Osteoblast (primary cell): ENCODE data around the gene SLC19A1. TPM values are rescaled to one million over a fixed set of nuclear protein-coding genes. Genes with fewer than 3 reads are reported as not detected.
"Not testable (repeated sequence)": the region's sequence is repeated elsewhere in the genome, so short reads cannot be mapped to it uniquely, and the experiment has no call there.

Experiments
- DNase-seq: peaks from one replicate; pipeline ENCODE4 v3.0.0; 2011; ENCODE audit warnings: low spot score, mixed read lengths; ENCODE audit not compliant: insufficient read length; ENCODE audit errors: missing footprints
- H2AFZ ChIP-seq: 2 replicates; pipeline ENCODE4 v1.6.0; 2011; ENCODE audit warnings: mild to moderate bottlenecking, low read length
- H3K27ac ChIP-seq: 2 replicates; pipeline ENCODE4 v1.5.1; 2011; ENCODE audit warnings: mild to moderate bottlenecking, low read depth, low read length, moderate library complexity
- H3K27me3 ChIP-seq: 2 replicates; pipeline ENCODE4 v1.6.0; 2012; ENCODE audit warnings: mild to moderate bottlenecking, control low read depth, inconsistent platforms, low read length, moderate library complexity; ENCODE audit not compliant: insufficient read depth
- H3K36me3 ChIP-seq: 2 replicates; pipeline ENCODE4 v1.5.1; 2011; ENCODE audit warnings: mild to moderate bottlenecking, low read length, control low read depth, moderate library complexity; ENCODE audit not compliant: insufficient read depth
- H3K4me1 ChIP-seq: 2 replicates; pipeline ENCODE4 v1.5.1; 2011; ENCODE audit warnings: mild to moderate bottlenecking, low read length, control low read depth, moderate library complexity; ENCODE audit not compliant: insufficient read depth
- H3K4me2 ChIP-seq: 2 replicates; pipeline ENCODE4 v1.6.0; 2011; ENCODE audit warnings: mild to moderate bottlenecking, low read length; ENCODE audit not compliant: insufficient read depth
- H3K4me3 ChIP-seq: fragments of 200-600 bp; sonication (generic); 3 replicates; pipeline ENCODE4 v1.5.1; 2012; ENCODE audit warnings: mild to moderate bottlenecking, low read length, inconsistent platforms; ENCODE audit not compliant: insufficient read depth
- H3K79me2 ChIP-seq: 2 replicates; pipeline ENCODE4 v1.6.0; 2012; ENCODE audit warnings: mild to moderate bottlenecking, low read length, control low read depth, inconsistent platforms; ENCODE audit not compliant: insufficient read depth
- H3K9me3 ChIP-seq: 2 replicates; pipeline ENCODE4 v1.5.1; 2011; ENCODE audit warnings: low read depth, low read length, control low read depth
- H4K20me1 ChIP-seq: 2 replicates; pipeline ENCODE4 v1.6.0; 2012; ENCODE audit warnings: mild to moderate bottlenecking, low read length, control low read depth; ENCODE audit not compliant: insufficient read depth
- total RNA-seq: library from RNA; depleted of rRNA; stranded (reverse); fragments of >200 nt; gene quantifications from 2 replicates; pipeline ENCODE4 v1.2.3, GENCODE V29; 2012
- TF ChIP-seq, protein P1 (sequence below): IDR thresholded peaks from 2 replicates; pipeline ENCODE4 v1.5.1; 2011; ENCODE audit warnings: mild to moderate bottlenecking, low read depth, low read length, moderate library complexity; ENCODE audit errors: extremely low read depth

The SLC19A1 gene
- total RNA-seq, 1 donor = 2.9 TPM

DNA sequence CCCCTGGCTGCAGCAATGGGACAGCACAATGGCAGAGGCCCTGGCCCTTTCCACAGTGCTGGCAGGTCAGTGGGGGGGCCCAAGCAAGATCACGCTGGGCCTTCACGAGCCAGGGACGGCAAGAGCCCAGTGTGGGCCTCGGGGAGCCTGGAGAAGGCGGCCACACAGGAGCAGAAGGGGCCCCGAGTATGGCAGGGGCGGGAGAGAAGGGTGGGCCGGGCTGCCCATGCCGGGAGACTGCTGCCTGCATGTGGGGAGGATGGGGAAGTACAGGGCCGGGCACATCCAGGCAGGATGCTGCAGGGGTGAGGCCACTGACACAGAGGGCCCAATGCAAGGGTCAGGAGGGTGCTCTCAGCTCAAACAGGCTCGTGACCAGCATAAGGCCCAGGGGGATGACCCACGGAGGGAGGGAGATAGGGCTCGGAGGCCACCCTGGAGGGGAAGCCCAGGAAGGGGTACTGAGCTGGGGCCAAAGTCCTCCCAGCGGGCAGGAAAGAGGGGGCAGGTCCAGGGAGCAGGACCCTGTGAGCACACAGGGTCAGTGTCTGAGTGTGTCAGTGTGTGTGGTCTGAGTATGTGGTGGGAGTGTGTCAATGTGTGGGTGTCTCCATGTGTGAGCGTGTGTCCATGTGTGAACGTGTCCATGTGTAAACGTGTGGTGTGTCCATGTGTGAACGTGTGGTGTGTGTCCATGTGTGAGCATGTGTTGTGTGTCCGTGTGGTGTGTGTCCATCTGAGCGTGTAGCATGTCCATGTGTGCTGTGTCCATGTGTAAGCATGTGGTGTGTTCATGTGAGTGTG, 13.1 kb downstream of the SLC19A1 start:
- Histone ChIP-seq H3K27ac (no peak overlapping the region), H4K20me1 (no peaks in the 10 kb centered on the region), H3K36me3 (peaks cover 9% of the 10 kb centered on the region)

DNA sequence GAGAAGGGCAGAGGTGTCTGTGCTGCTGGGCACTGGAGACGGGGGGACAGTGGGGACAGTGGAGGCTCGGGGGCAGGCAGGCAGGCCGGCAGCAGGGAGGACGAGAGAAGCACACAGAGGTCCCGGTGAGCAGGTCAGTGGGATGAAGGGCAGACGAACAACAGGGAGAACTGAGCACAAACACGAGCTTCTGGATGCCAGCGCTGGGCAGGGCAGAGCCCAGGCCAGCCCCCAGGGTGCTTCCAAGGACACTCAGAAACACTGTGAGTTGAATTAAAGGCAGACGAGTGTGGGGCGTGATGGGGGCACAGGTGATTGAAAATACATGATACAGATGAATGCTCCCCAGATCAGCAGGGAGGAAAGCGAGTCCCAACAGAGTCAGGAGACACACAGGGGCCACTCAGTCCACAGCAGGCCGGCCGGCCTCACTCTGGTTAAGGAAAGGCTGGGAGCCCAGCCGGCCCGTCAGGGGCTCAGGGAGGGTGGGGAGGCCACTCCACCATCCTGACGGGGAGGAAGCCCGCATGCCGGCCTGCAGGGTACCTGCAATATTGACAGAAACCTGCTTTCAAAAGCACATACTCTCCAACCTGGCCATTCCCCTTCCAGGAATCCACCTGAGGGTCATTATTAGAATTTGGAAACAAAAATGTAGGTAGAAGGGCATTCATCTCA, 14.1 kb downstream of the SLC19A1 start:
- Histone ChIP-seq H3K36me3 (peaks cover 9% of the 10 kb centered on the region), H4K20me1 (no peaks in the 10 kb centered on the region), H2AFZ (no peak overlapping the region), H3K4me2 (no peak overlapping the region), H3K4me3 (no peak overlapping the region), H3K4me1 (no peaks in the 10 kb centered on the region), H3K27me3 (no peaks in the 10 kb centered on the region), H3K27ac (no peak overlapping the region), H3K9me3 (no peaks in the 10 kb centered on the region), H3K79me2 (no peaks in the 10 kb centered on the region)
- no peak for DNase-seq
- TF ChIP-seq, protein P1, sequence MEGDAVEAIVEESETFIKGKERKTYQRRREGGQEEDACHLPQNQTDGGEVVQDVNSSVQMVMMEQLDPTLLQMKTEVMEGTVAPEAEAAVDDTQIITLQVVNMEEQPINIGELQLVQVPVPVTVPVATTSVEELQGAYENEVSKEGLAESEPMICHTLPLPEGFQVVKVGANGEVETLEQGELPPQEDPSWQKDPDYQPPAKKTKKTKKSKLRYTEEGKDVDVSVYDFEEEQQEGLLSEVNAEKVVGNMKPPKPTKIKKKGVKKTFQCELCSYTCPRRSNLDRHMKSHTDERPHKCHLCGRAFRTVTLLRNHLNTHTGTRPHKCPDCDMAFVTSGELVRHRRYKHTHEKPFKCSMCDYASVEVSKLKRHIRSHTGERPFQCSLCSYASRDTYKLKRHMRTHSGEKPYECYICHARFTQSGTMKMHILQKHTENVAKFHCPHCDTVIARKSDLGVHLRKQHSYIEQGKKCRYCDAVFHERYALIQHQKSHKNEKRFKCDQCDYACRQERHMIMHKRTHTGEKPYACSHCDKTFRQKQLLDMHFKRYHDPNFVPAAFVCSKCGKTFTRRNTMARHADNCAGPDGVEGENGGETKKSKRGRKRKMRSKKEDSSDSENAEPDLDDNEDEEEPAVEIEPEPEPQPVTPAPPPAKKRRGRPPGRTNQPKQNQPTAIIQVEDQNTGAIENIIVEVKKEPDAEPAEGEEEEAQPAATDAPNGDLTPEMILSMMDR = no peak

More for the DNA sequence above, 13.1 kb downstream of the SLC19A1 start:
- Histone ChIP-seq H3K27me3 (no peaks in the 10 kb centered on the region), H3K79me2 (no peaks in the 10 kb centered on the region), H2AFZ (no peak overlapping the region), H3K4me1 (no peaks in the 10 kb centered on the region), H3K9me3 (no peaks in the 10 kb centered on the region), H3K4me3 (no peak overlapping the region), H3K4me2 (no peak overlapping the region)
- no peak for DNase-seq
- TF ChIP-seq, protein P1 = no peak

DNA sequence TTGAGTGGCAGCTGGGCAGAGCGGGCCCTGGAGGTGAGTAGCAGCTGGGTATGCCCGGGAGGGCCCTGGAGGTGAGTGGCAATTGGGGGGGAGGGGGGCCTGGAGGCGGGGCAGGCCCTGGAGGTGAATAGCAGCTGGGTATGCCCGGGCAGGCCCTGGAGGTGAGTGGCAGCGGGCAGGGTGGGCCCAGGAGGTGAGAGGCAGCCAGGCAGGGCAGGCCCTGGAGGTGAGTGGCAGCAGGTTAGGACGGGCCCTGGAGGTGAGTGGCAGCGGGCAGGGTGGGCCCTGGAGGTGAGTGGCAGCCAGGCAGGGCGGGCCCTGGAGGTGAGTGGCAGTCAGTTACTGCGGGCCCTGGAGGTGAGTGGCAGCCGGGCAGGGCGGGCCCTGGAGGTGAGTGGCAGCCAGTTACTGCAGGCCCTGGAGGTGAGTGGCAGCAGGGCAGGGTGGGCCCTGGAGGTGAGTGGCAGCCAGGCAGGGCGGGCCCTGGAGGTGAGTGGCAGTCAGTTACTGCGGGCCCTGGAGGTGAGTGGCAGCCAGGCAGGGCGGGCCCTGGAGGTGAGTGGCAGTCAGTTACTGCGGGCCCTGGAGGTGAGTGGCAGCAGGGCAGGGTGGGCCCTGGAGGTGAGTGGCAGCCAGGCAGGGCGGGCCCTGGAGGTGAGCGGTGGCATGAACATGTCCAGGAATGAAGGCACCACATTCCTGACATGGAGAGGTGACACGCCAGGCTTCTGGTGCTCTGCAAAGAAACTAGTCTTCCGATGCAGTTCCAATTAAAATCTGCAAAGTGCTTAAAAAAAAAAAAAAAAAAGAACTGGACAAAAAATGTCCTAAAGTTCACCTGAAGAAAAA, 14.9 kb downstream of the SLC19A1 start:
- not testable (repeated sequence) for H3K27ac ChIP-seq, H3K27me3 ChIP-seq, H3K79me2 ChIP-seq, H3K36me3 ChIP-seq, H3K4me1 ChIP-seq, DNase-seq, H2AFZ ChIP-seq, H3K9me3 ChIP-seq, H4K20me1 ChIP-seq, H3K4me3 ChIP-seq, H3K4me2 ChIP-seq

DNA sequence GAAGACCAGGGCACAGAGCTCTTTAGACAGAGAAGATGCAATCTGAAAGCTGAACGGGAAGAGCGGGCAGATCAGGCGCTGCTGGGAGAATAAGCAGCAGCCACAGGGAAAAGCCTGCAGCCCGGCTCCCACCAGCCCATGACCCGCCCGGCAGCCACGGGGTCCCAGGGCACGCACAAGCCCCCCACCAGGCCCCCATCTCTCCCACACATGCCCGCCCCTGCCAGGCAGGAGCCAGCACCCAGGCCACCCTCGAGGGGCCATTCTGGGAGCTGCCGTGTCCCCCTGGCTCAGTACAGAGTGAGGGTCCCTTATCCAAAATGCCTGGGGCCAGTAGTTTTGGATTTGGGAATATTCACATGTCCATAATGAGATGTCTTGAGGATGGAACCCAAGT, 16.3 kb downstream of the SLC19A1 start:
- peaks cover 9% of the 10 kb centered on the region for H3K36me3 ChIP-seq
- H4K20me1 ChIP-seq = no peaks in the 10 kb centered on the region
- no peaks in the 10 kb centered on the region for H3K9me3 ChIP-seq
- no peak overlapping the region for H3K4me2 ChIP-seq
- no peaks in the 10 kb centered on the region for H3K27me3 ChIP-seq
- no peak overlapping the region for H2AFZ ChIP-seq
- no peak overlapping the region for H3K4me3 ChIP-seq
- no peak overlapping the region for H3K27ac ChIP-seq
- H3K79me2 ChIP-seq = no peaks in the 10 kb centered on the region
- no peaks in the 10 kb centered on the region for H3K4me1 ChIP-seq
- TF ChIP-seq, protein P1 = no peak
- no peak for DNase-seq
